Uterus (tissue), 4 donors: ENCODE results near the gene FOXP4. TPM values are rescaled to one million over a fixed set of nuclear protein-coding genes. Genes with fewer than 3 reads are reported as not detected.

Experiments
- DNase-seq, 2 donors: peaks; one replicate each; pipeline ENCODE4 v3.0.0-alpha.2; 2019 to 2020
- H3K27ac ChIP-seq, 2 donors: fragments of 200-600 bp; sonication (generic); 1 replicate in 1 of 2; 2 replicates in 1 of 2; pipeline ENCODE4 v1.5.1; 2016 to 2018
- H3K27me3 ChIP-seq, 2 donors: fragments of 200-600 bp; sonication (generic); one replicate each; pipeline ENCODE4 v1.5.1; 2018 to 2019; ENCODE audit warnings: control low read depth in 1 of 2
- H3K36me3 ChIP-seq, 2 donors: fragments of 200-600 bp; sonication (generic); one replicate each; pipeline ENCODE4 v1.5.1; 2019; ENCODE audit warnings: control low read depth in 1 of 2
- H3K4me1 ChIP-seq, 2 donors: fragments of 200-600 bp; sonication (generic); one replicate each; pipeline ENCODE4 v1.5.1; 2018 to 2019; ENCODE audit warnings: control low read depth in 1 of 2
- H3K4me3 ChIP-seq, 2 donors: fragments of 200-600 bp; sonication (generic); 1 replicate in 1 of 2; 2 replicates in 1 of 2; pipeline ENCODE4 v1.5.1; 2018 to 2019; ENCODE audit warnings: mild to moderate bottlenecking in 1 of 2
- H3K9me3 ChIP-seq, 2 donors: fragments of 200-600 bp; sonication (generic); one replicate each; pipeline ENCODE4 v1.5.1; 2019; ENCODE audit warnings: control low read depth in 1 of 2
- CTCF ChIP-seq, 4 experiments: fragments of 200-600 bp in 2 of 4; fragments of 450-650 bp in 2 of 4; sonication (generic) in 2 of 4; IDR thresholded peaks; one replicate each; pipeline ENCODE4 v1.5.1; 2016 to 2019; ENCODE audit warnings: antibody characterized with exemption in 4 of 4, mild to moderate bottlenecking in 2 of 4, moderate library complexity in 1 of 4
- POLR2A ChIP-seq, 2 donors: fragments of 450-650 bp; IDR thresholded peaks; one replicate each; pipeline ENCODE4 v1.6.1; 2016; ENCODE audit warnings: antibody characterized with exemption in 2 of 2, mild to moderate bottlenecking in 1 of 2, moderate library complexity in 1 of 2
- intact Hi-C: fragments of 100-400 bp; cut with DNase I; formaldehyde crosslinking; loops from one replicate; pipeline ENCODE4 v1.15.1; 2023; ENCODE audit warnings: low total_unique reads
- total RNA-seq, 4 donors: library from RNA; depleted of rRNA in 3 of 4; stranded (reverse); fragments of >200 nt in 3 of 4; gene quantifications; one replicate each; pipeline versions ENCODE4 v1.1.0 to v1.2.4, GENCODE V29; 2014 to 2023
- donor health status: DM: yes; HTN: yes; CAD: no.

Gene FOXP4
- total RNA-seq, 4 donors from 2014 or later: 3.8 to 50.1 (median 9.4) TPM

GRCh38 chr6:41634657-41635056 lies 88.5 kb downstream of the FOXP4 start:
- H3K27me3 ChIP-seq: no peaks in the 10 kb centered on the region
- no peaks in the 10 kb centered on the region for H3K9me3 ChIP-seq
- no peak overlapping the region for H3K4me3 ChIP-seq
- no peak overlapping the region for H3K27ac ChIP-seq
- no peaks in the 10 kb centered on the region for H3K36me3 ChIP-seq
- TF ChIP-seq POLR2A (IDR thresholded peaks at IDR 0.05): no peak
- TF ChIP-seq CTCF (IDR thresholded peaks at IDR 0.05): no peak
- no peak for DNase-seq
- peaks cover 0 to 6% of the 10 kb centered on the region in 2 donors for H3K4me1 ChIP-seq
- intact Hi-C loops: no loop called here

GRCh38 chr6:41635365-41635764 lies 89.2 kb downstream of the FOXP4 start:
- H3K9me3 ChIP-seq: no peaks in the 10 kb centered on the region
- no peak overlapping the region for H3K27ac ChIP-seq
- DNase-seq: no peak
- peaks cover 0 to 6% of the 10 kb centered on the region in 2 donors for H3K4me1 ChIP-seq
- no peaks in the 10 kb centered on the region for H3K27me3 ChIP-seq
- no peak overlapping the region for H3K4me3 ChIP-seq
- TF ChIP-seq CTCF (IDR thresholded peaks at IDR 0.05) (no peak), POLR2A (IDR thresholded peaks at IDR 0.05) (no peak)
- H3K36me3 ChIP-seq: no peaks in the 10 kb centered on the region
- intact Hi-C loops: no loop called here

GRCh38 chr6:41636833-41637193 lies 90.6 kb downstream of the FOXP4 start:
- Histone ChIP-seq H3K27ac (no peak overlapping the region), H3K9me3 (no peaks in the 10 kb centered on the region), H3K36me3 (no peaks in the 10 kb centered on the region), H3K27me3 (no peaks in the 10 kb centered on the region), H3K4me1 (peaks cover 0 to 6% of the 10 kb centered on the region in 2 donors), H3K4me3 (peak overlapping the region; percentile 7 to 43)
- intact Hi-C loops: no loop called here
- TF ChIP-seq POLR2A (IDR thresholded peaks at IDR 0.05) (no peak), CTCF (IDR thresholded peaks at IDR 0.05) (no peak)
- DNase-seq: no peak

- no peak for TF ChIP-seq CTCF (IDR thresholded peaks at IDR 0.05)
- TF ChIP-seq POLR2A (IDR thresholded peaks at IDR 0.05): no peak
- Histone ChIP-seq H3K4me1 (peaks cover 0 to 6% of the 10 kb centered on the region in 2 donors), H3K36me3 (no peaks in the 10 kb centered on the region), H3K9me3 (no peaks in the 10 kb centered on the region), H3K27ac (no peak overlapping the region), H3K4me3 (peak overlapping the region; percentile 7 to 43), H3K27me3 (no peaks in the 10 kb centered on the region)
- intact Hi-C loops: no loop called here
- DNase-seq: no peak
Observed at GRCh38 chr6:41637194-41638001, 91.2 kb downstream of the FOXP4 start.
